Sigmoid colon (tissue), 7 donors: ENCODE measurements around the gene CARD11. TPM values are rescaled to one million over a fixed set of nuclear protein-coding genes. Genes with fewer than 3 reads are reported as not detected.

Source experiments
- DNase-seq: peaks from one replicate; pipeline ENCODE4 v3.0.0-alpha.2; 2019
- H3K27ac ChIP-seq, 4 donors: fragments of 200-600 bp; sonication (generic); one replicate each; pipeline ENCODE4 v1.5.1; 2016 to 2019; ENCODE audit warnings: mild to moderate bottlenecking in 1 of 4
- H3K27me3 ChIP-seq, 3 donors: fragments of 200-600 bp; sonication (generic); one replicate each; pipeline ENCODE4 v1.5.1; 2019; ENCODE audit warnings: mild to moderate bottlenecking in 1 of 3
- H3K36me3 ChIP-seq, 4 donors: fragments of 200-600 bp; sonication (generic); one replicate each; pipeline ENCODE4 v1.5.1; 2016 to 2019
- H3K4me1 ChIP-seq, 4 donors: fragments of 200-600 bp; sonication (generic); one replicate each; pipeline ENCODE4 v1.5.1; 2017 to 2019
- H3K4me3 ChIP-seq, 4 donors: fragments of 200-600 bp; sonication (generic); one replicate each; pipeline ENCODE4 v1.5.1; 2017 to 2019; ENCODE audit warnings: mild to moderate bottlenecking in 2 of 4, moderate library complexity in 1 of 4
- H3K9me3 ChIP-seq, 4 donors: fragments of 200-600 bp in 3 of 4; sonication (generic) in 3 of 4; one replicate each; pipeline versions ENCODE4 v1.5.1 to v1.6.1; 2013 to 2019
- EP300 ChIP-seq, 4 donors: sonication (generic); formaldehyde crosslinking; IDR thresholded peaks; one replicate each; pipeline ENCODE4 v1.6.1; 2017; ENCODE audit warnings: antibody characterized with exemption in 4 of 4
- POLR2A ChIP-seq, 2 donors: fragments of 450-650 bp; IDR thresholded peaks; one replicate each; pipeline ENCODE4 v1.6.1; 2016; ENCODE audit warnings: antibody characterized with exemption in 2 of 2, mild to moderate bottlenecking in 2 of 2, moderate library complexity in 2 of 2
- POLR2AphosphoS5 ChIP-seq, 4 donors: sonication (generic); formaldehyde crosslinking; IDR thresholded peaks; one replicate each; pipeline ENCODE4 v1.6.1; 2017; ENCODE audit warnings: antibody characterized with exemption in 4 of 4
- WGBS, 2 donors: extraction: QIAGEN DNeasy Blood & Tissue Kit; methylation state at CpG; one replicate each; pipeline ENCODE4 v1.1.7; 2013; 5-methylcytosine and 5-hydroxymethylcytosine counted together
- intact Hi-C: fragments of 100-400 bp; cut with DNase I; formaldehyde crosslinking; loops from one replicate; pipeline ENCODE4 v1.15.1; 2023
- polyA plus RNA-seq, 3 donors: library from polyadenylated mRNA; stranded (reverse); fragments of 200-250 nt; gene quantifications; one replicate each; pipeline ENCODE4 v1.2.3, GENCODE V29; 2013
- total RNA-seq, 4 donors: library from RNA; depleted of rRNA; stranded (reverse); fragments of >200 nt; gene quantifications; one replicate each; pipeline ENCODE4 v1.1.0, GENCODE V29; 2016
- TF ChIP-seq, protein P1 (sequence below), 4 experiments: fragments of 450-650 bp in 3 of 4; fragments of 200-600 bp in 1 of 4; IDR thresholded peaks; one replicate each; pipeline ENCODE4 v1.5.1; 2016 to 2019; ENCODE audit warnings: antibody characterized with exemption in 4 of 4, mild to moderate bottlenecking in 3 of 4, moderate library complexity in 2 of 4
- donor health status: healthy with polysubstance abuse.
- donor health status: Bipolar disorder and iron deficiency.
- donor health status: healthy.

The CARD11 gene
- total and polyA plus RNA-seq, 7 donors, result 0.14 to 22.4 (median 0.66) TPM; not detected in 1

DNA sequence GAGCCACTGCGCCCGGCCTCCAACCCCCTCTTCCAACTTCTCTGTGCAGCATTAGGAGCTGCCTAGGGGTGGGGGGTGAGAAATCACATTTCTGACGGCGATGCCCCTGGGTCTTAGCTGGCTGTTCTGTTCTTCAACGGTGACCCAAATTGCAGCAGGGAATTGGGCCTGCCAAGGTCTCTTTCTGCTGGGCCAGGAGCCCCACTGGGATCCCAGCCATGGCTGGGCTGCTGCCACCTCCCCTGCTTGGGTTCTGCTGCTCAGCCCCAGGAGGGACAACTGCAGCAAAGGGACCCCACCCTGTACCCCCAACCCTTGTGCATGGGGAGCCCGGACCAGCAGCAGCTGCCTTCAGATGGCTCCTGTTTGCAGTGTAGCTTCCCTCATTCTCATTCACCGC is 155.9 kb downstream of the CARD11 start:
- intact Hi-C loops, result loop anchor here (2.0 kb wide), 1 partner anchor 267 kb away; no protein-coding TSS in a partner anchor
- H3K4me1 ChIP-seq, result peaks cover 0 to 6% (median 2%) of the 10 kb centered on the region in 4 donors

DNA sequence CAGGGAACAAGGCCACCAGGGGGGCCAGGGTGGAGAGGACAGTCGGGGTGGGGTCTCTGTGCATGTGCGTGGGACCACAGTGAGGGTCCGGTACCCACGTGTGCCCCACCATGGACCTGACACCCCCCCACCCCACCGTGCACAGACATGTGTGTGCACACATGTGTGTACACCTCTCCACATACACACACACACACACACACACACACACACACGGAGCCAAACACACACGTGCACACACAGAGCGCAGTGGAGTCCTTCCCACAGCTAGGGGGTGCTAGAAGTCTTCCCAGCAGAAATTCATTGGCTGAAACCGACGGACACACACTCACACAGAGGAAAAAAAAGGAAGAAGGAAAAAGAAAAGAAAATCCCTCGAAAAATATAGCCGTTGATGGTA is 156.8 kb downstream of the CARD11 start:
- Histone ChIP-seq H3K36me3 (no peaks in the 10 kb centered on the region), H3K27me3 (no peaks in the 10 kb centered on the region), H3K4me1 (peaks cover 0 to 6% (median 2%) of the 10 kb centered on the region in 4 donors), H3K27ac (no peak overlapping the region), H3K9me3 (no peaks in the 10 kb centered on the region), H3K4me3 (no peak overlapping the region)
- WGBS, 2 donors, result 8 to 22% methylated on average over 12 of the region's 12 CpGs
- TF ChIP-seq, protein P1, sequence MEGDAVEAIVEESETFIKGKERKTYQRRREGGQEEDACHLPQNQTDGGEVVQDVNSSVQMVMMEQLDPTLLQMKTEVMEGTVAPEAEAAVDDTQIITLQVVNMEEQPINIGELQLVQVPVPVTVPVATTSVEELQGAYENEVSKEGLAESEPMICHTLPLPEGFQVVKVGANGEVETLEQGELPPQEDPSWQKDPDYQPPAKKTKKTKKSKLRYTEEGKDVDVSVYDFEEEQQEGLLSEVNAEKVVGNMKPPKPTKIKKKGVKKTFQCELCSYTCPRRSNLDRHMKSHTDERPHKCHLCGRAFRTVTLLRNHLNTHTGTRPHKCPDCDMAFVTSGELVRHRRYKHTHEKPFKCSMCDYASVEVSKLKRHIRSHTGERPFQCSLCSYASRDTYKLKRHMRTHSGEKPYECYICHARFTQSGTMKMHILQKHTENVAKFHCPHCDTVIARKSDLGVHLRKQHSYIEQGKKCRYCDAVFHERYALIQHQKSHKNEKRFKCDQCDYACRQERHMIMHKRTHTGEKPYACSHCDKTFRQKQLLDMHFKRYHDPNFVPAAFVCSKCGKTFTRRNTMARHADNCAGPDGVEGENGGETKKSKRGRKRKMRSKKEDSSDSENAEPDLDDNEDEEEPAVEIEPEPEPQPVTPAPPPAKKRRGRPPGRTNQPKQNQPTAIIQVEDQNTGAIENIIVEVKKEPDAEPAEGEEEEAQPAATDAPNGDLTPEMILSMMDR (IDR thresholded peaks at IDR 0.05), result peak; percentile 45 to 70 (median 57)
- TF ChIP-seq POLR2AphosphoS5 (IDR thresholded peaks at IDR 0.05), result no peak
- DNase-seq, result no peak
- intact Hi-C loops, result loop anchor here (2.0 kb wide), 1 partner anchor 268 kb away; no protein-coding TSS in a partner anchor

More for the DNA sequence above, 155.9 kb downstream of the CARD11 start:
- no peak overlapping the region for H3K27ac ChIP-seq
- no peak overlapping the region for H3K4me3 ChIP-seq
- no peaks in the 10 kb centered on the region for H3K27me3 ChIP-seq
- TF ChIP-seq EP300 (IDR thresholded peaks at IDR 0.05) (no peak), POLR2AphosphoS5 (IDR thresholded peaks at IDR 0.05) (no peak)
- no peak for DNase-seq
- 57 to 65% methylated on average over 7 of the region's 7 CpGs for WGBS, 2 donors
- no peaks in the 10 kb centered on the region for H3K9me3 ChIP-seq
- no peaks in the 10 kb centered on the region for H3K36me3 ChIP-seq

DNA sequence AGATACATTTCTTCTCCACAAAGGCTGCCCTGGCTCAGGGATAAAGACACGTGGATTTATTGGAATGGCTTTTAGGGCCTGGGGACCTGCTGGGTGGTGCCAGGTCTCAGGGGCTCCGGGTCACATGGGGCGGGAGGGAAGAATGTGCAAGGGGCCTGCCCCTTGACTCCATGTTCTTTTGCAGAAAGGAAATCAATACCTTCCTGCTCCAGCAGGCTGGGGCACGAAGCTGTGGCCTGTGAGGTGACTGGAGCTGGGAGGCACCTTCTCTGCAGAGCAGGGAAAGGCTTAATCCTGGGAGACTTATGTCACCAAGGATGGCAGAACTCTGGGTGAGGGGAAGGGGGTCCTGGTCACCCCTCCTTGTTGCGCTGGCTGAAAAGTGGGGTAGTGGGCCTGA is 157.3 kb downstream of the CARD11 start:
- DNase-seq, result no peak
- no peak overlapping the region for H3K27ac ChIP-seq
- TF ChIP-seq, protein P1 (IDR thresholded peaks at IDR 0.05), result no peak
- TF ChIP-seq POLR2AphosphoS5 (IDR thresholded peaks at IDR 0.05), result no peak
- TF ChIP-seq POLR2A (IDR thresholded peaks at IDR 0.05), result no peak
- no peak for TF ChIP-seq EP300 (IDR thresholded peaks at IDR 0.05)
- H3K27me3 ChIP-seq, result no peaks in the 10 kb centered on the region
- peaks cover 0 to 6% (median 2%) of the 10 kb centered on the region in 4 donors for H3K4me1 ChIP-seq
- H3K4me3 ChIP-seq, result no peak overlapping the region
- no peaks in the 10 kb centered on the region for H3K36me3 ChIP-seq
- 41 to 61% methylated on average over 5 of the region's 5 CpGs for WGBS, 2 donors
- intact Hi-C loops, result loop anchor here (2.0 kb wide), 1 partner anchor 268 kb away; no protein-coding TSS in a partner anchor
- no peaks in the 10 kb centered on the region for H3K9me3 ChIP-seq

DNA sequence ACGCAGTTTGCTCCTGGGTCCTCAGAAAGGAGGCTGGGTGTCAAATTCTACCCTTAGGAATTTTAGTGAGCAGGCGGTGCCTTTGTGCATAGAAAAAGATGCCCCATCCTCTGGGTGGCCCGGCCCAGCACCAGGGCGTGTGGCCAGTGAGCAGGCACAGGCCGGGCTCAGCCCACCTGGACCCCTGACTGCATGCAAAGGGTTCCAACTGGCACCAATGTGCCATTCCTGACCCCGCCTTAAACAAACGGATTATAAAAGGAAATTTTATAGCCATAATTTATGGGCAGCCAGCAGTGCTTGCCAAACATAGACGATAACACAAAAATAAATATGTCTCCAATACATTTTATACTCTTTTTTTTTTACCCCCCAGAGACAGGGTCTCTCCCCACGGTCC is 159.5 kb downstream of the CARD11 start:
- H3K36me3 ChIP-seq, result no peaks in the 10 kb centered on the region
- TF ChIP-seq, protein P1 (IDR thresholded peaks at IDR 0.05), result no peak
- TF ChIP-seq POLR2AphosphoS5 (IDR thresholded peaks at IDR 0.05) (no peak), POLR2A (IDR thresholded peaks at IDR 0.05) (no peak), EP300 (IDR thresholded peaks at IDR 0.05) (no peak)
- intact Hi-C loops, result no loop called here
- H3K4me3 ChIP-seq, result no peak overlapping the region
- H3K27ac ChIP-seq, result no peak overlapping the region
- H3K27me3 ChIP-seq, result no peaks in the 10 kb centered on the region
- H3K4me1 ChIP-seq, result peaks cover 0 to 6% (median 2%) of the 10 kb centered on the region in 4 donors
- DNase-seq, result no peak
- 12 to 61% methylated on average over 9 of the region's 9 CpGs for WGBS, 2 donors
- no peaks in the 10 kb centered on the region for H3K9me3 ChIP-seq

DNA sequence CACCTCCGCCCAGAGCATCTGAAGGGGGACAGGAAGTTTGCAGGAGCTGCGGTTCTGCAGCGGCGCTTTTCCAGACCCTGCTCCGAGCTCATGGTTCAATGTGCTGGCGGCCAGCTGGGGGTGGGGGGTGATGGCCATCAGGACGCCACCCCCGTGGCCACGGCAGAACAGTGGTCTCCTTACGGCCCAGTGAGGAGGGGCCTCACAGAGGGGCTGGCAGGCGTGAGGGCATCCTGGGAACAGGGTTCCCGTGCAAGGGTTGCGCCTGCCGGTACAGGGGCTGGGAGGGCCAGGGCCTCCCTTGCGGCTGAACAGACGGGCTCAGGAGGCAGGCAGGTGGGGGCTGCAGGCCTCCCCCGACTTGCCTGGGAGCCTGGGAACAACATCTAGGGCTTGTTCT is 160.6 kb downstream of the CARD11 start:
- TF ChIP-seq POLR2AphosphoS5 (IDR thresholded peaks at IDR 0.05), result no peak
- no peak for TF ChIP-seq POLR2A (IDR thresholded peaks at IDR 0.05)
- TF ChIP-seq, protein P1 (IDR thresholded peaks at IDR 0.05), result no peak
- TF ChIP-seq EP300 (IDR thresholded peaks at IDR 0.05), result no peak
- H3K4me3 ChIP-seq, result no peak overlapping the region
- peaks cover 0 to 6% (median 2%) of the 10 kb centered on the region in 4 donors for H3K4me1 ChIP-seq
- no peaks in the 10 kb centered on the region for H3K9me3 ChIP-seq
- intact Hi-C loops, result no loop called here
- H3K27me3 ChIP-seq, result no peaks in the 10 kb centered on the region
- H3K27ac ChIP-seq, result no peak overlapping the region
- H3K36me3 ChIP-seq, result no peaks in the 10 kb centered on the region
- no peak for DNase-seq
- WGBS, 2 donors, result 58 to 81% methylated on average over 17 of the region's 17 CpGs
